GM12878 (cell line): ENCODE data around the gene SYTL2. TPM values are rescaled to one million over a fixed set of nuclear protein-coding genes. Genes with fewer than 3 reads are reported as not detected.

Source experiments
- ATAC-seq: fragments of 200-7000 bp; cut with Tn5 transposase; 3 replicates; pipeline ENCODE4 v1.9.1; 2020; ENCODE audit warnings: mild to moderate bottlenecking, moderate library complexity
- BruUV-seq: library from RNA; stranded (reverse); fragments of 400-500 nt; replicated peaks from 2 replicates; lab custom pipeline; 2021; lab: Mats Ljungman, UMichigan
- CTCF ChIA-PET: fragments of 300-600 bp; sonication (Branson Sonifier 250); formaldehyde crosslinking; extraction: SDS; loops from one replicate; lab custom pipeline; 2021; ENCODE audit warnings: inconsistent platforms; lab: Yijun Ruan, JAX
- POLR2A ChIA-PET: fragments of 350-600 bp; formaldehyde crosslinking; extraction: SDS; loops from one replicate; lab custom pipeline; 2021; ENCODE audit warnings: inconsistent platforms; lab: Charles Lee
- RAD21 ChIA-PET: fragments of 300-600 bp; sonication (Branson Sonifier 250); formaldehyde crosslinking; loops from one replicate; lab custom pipeline; 2023; ENCODE audit warnings: antibody characterized with exemption; ENCODE audit not compliant: unreplicated experiment; lab: Charles Lee
- SMC1A ChIA-PET: fragments of 300-600 bp; sonication (Branson Sonifier 250); formaldehyde crosslinking; loops from one replicate; lab custom pipeline; 2023; ENCODE audit not compliant: unreplicated experiment, uncharacterized antibody; lab: Charles Lee
- DNase-seq: peaks from one replicate; pipeline ENCODE4 v3.0.0-alpha.2; 2011; ENCODE audit warnings: low read depth, low spot score
- FAIRE-seq: peaks from 3 replicates; lab custom pipeline; 2011; peaks lifted over from hg19 to GRCh38; lab: Jason Lieb, UNC
- H2AFZ ChIP-seq: 2 replicates; pipeline ENCODE4 v1.6.0; 2011; ENCODE audit warnings: low read depth, low read length, control low read depth; ENCODE audit not compliant: control insufficient read depth
- H3K27ac ChIP-seq: 2 replicates; pipeline ENCODE4 v1.5.1; 2011; ENCODE audit warnings: control low read depth; ENCODE audit not compliant: control insufficient read depth, insufficient read depth
- H3K27me3 ChIP-seq, 2 experiments: replicated peaks in 1 of 2; 2 replicates each; pipeline versions ENCODE4 v1.6.0 to v1.6.1; 2011; ENCODE audit warnings: low read length in 1 of 2; ENCODE audit not compliant: control insufficient read depth in 2 of 2, insufficient read depth in 2 of 2
- H3K36me3 ChIP-seq, 2 experiments: 2 replicates each; pipeline ENCODE4 v1.5.1; 2011; ENCODE audit warnings: low read length in 1 of 2; ENCODE audit not compliant: control insufficient read depth in 2 of 2, insufficient read depth in 2 of 2
- H3K4me1 ChIP-seq: 2 replicates; pipeline ENCODE4 v1.6.1; 2011; ENCODE audit warnings: mild to moderate bottlenecking, low read length, moderate library complexity, mixed read lengths; ENCODE audit not compliant: control insufficient read depth, insufficient read depth
- H3K4me2 ChIP-seq: 2 replicates; pipeline ENCODE4 v1.6.0; 2011; ENCODE audit warnings: control low read depth; ENCODE audit not compliant: control insufficient read depth, insufficient read depth
- H3K4me3 ChIP-seq: fragments of 200-600 bp; sonication (generic); 2 replicates; pipeline ENCODE4 v1.5.1; 2016
- H3K79me2 ChIP-seq: 2 replicates; pipeline ENCODE4 v1.6.0; 2011; ENCODE audit warnings: low read length; ENCODE audit not compliant: control insufficient read depth, insufficient read depth
- H3K9ac ChIP-seq: 2 replicates; pipeline ENCODE4 v1.8.0; 2011; ENCODE audit warnings: low read length, control low read depth, mixed read lengths; ENCODE audit not compliant: control insufficient read depth, insufficient read depth
- H3K9me3 ChIP-seq: replicated peaks from 3 replicates; pipeline ENCODE4 v1.5.1; 2011; ENCODE audit warnings: mild to moderate bottlenecking, low read length; ENCODE audit not compliant: control insufficient read depth, insufficient read depth
- H4K20me1 ChIP-seq: 2 replicates; pipeline ENCODE4 v1.6.0; 2011; ENCODE audit not compliant: control insufficient read depth, insufficient read depth
- CHD1 ChIP-seq: IDR thresholded peaks from 2 replicates; pipeline ENCODE4 v1.6.1; 2012; ENCODE audit warnings: low read depth, low read length, improper control_type of control experiment
- IRF5 ChIP-seq: fragments of 450-650 bp; IDR thresholded peaks from 2 replicates; pipeline ENCODE4 v1.6.1; 2017; ENCODE audit warnings: borderline replicate concordance
- NR2C1 ChIP-seq: fragments of 450-650 bp; IDR thresholded peaks from 2 replicates; pipeline ENCODE4 v1.6.1; 2017; ENCODE audit warnings: antibody characterized with exemption, mild to moderate bottlenecking, moderate library complexity
- PBX3 ChIP-seq: IDR thresholded peaks from 2 replicates; pipeline ENCODE4 v1.6.1; 2011; ENCODE audit warnings: mild to moderate bottlenecking, low read depth, low read length, moderate library complexity; ENCODE audit not compliant: insufficient replicate concordance
- SUZ12 ChIP-seq: fragments of 200-600 bp; sonication (generic); IDR thresholded peaks from one replicate; pipeline ENCODE4 v1.6.1; 2018; ENCODE audit warnings: antibody characterized with exemption, mild to moderate bottlenecking; ENCODE audit not compliant: unreplicated experiment
- TCF7 ChIP-seq: IDR thresholded peaks from 2 replicates; pipeline ENCODE4 v1.6.1; 2014; ENCODE audit warnings: antibody characterized with exemption, borderline replicate concordance
- WGBS: methylation state at CpG from one replicate; pipeline ENCODE4 v1.1.6; 2016; ENCODE audit warnings: low lambda C conversion rate; ENCODE audit not compliant: insufficient replicate concordance, insufficient coverage; ENCODE audit errors: missing lambda C conversion rate; 5-methylcytosine and 5-hydroxymethylcytosine counted together
- in situ Hi-C: fragments of 300-500 bp; cut with MboI; formaldehyde crosslinking; loops from 9 replicates; pipeline ENCODE4 v1.14.3; 2018; ENCODE audit warnings: mixed read lengths
- intact Hi-C: fragments of 100-400 bp; cut with micrococcal nuclease; formaldehyde crosslinking; loops from one replicate; pipeline ENCODE4 v1.14.2; 2022; ENCODE audit not compliant: unreplicated experiment
- polyA plus RNA-seq, 11 experiments: library from polyadenylated mRNA; depleted of rRNA in 4 of 11; unstranded in 6 of 11; stranded (reverse) in 5 of 11; fragments of >200 nt; fragmentation: Nextera tagmentation in 4 of 11; fragmentation: Illumina TruSeq in 1 of 11; extraction: Ambion mirVana in 4 of 11; extraction: Trizol in 1 of 11; gene quantifications; 1 replicate in 1 of 11; 2 replicates in 10 of 11; pipeline versions ENCODE4 v1.2.1 to v1.2.3, GENCODE V29; 2011 to 2016; ENCODE audit warnings: inconsistent platforms in 2 of 11, missing spikeins in 2 of 11, low read depth in 1 of 11
- total RNA-seq, 4 experiments: library from RNA; depleted of rRNA in 3 of 4; stranded (reverse); fragments of >200 nt in 3 of 4; fragmentation: Illumina TruSeq in 1 of 4; extraction: Trizol in 1 of 4; gene quantifications; 2 replicates each; pipeline versions ENCODE4 v1.2.1 to v1.2.3, GENCODE V29; 2013 to 2021

The SYTL2 gene
- total and polyA plus RNA-seq, 10 of the 15 experiments (the other 5 are each of a cell fraction or from before 2014, with no cell fraction given): 0.02 to 1.4 (median 0.31) TPM; not detected in 2

GRCh38 chr11:85784480-85785265 lies 26.3 kb downstream of the SYTL2 start:
- CTCF ChIA-PET: no interaction called here
- no peak for TF ChIP-seq SUZ12
- TF ChIP-seq TCF7: no peak
- no peak for TF ChIP-seq PBX3
- no peak for TF ChIP-seq NR2C1
- no peak for TF ChIP-seq IRF5
- no peak for TF ChIP-seq CHD1
- TF ChIP-seq, all 136 proteins: peak for 0
- POLR2A ChIA-PET: no interaction called here

More at GRCh38 chr11:85784480-85785265, 26.3 kb downstream of the SYTL2 start:
- no peaks in the 10 kb centered on the region for H3K36me3 ChIP-seq
- BruUV-seq: no TSS peak
- H3K4me3 ChIP-seq: no peak overlapping the region
- no peaks in the 10 kb centered on the region for H3K9me3 ChIP-seq
- ATAC-seq (no peak), FAIRE-seq (no peak), DNase-seq (no peak)
- in situ Hi-C loops (no loop called here), intact Hi-C loops (no loop called here)
- WGBS: 47% methylated on average over 6 of the region's 6 CpGs
- RAD21 ChIA-PET: no interaction called here
- H3K4me1 ChIP-seq: no peaks in the 10 kb centered on the region
- H3K27ac ChIP-seq: no peak overlapping the region
- H4K20me1 ChIP-seq: no peaks in the 10 kb centered on the region
- no peak overlapping the region for H3K4me2 ChIP-seq
- H3K79me2 ChIP-seq: no peaks in the 10 kb centered on the region
- no peak overlapping the region for H2AFZ ChIP-seq
- no peak overlapping the region for H3K9ac ChIP-seq
- no peaks in the 10 kb centered on the region for H3K27me3 ChIP-seq
- SMC1A ChIA-PET: no interaction called here
